COLO668 (cell line): Measurements from ENCODE around the gene NOTCH4.
A peak's percentile ranks its signal among the peaks of the same experiment; 100 is the strongest.

Experiments
- DNase-seq: peaks from one replicate; lab custom pipeline; 2025; ENCODE audit not compliant: unreplicated experiment; lab: John Stamatoyannopoulos, UW

The NOTCH4 gene

DNA sequence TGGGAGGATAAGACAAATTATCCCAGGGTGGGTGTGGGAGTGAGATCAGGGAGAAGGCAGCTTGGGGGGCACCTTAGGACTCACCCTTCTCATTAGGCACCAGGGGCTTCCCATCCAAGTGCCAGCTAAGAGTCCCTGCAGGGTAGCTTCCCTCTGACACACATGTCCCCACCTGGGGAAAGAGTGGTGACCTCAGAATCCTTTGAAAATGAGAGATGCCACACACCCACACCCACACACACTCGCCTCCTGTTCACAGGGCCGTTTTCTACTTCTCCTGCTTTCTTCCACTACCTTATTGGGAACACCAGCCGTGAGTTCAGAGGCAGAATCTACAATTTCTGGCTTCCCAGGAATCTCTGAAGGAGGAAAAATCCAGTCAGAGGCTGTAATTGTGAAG is 40.8 kb downstream of the NOTCH4 start:
- no peak for DNase-seq

DNA sequence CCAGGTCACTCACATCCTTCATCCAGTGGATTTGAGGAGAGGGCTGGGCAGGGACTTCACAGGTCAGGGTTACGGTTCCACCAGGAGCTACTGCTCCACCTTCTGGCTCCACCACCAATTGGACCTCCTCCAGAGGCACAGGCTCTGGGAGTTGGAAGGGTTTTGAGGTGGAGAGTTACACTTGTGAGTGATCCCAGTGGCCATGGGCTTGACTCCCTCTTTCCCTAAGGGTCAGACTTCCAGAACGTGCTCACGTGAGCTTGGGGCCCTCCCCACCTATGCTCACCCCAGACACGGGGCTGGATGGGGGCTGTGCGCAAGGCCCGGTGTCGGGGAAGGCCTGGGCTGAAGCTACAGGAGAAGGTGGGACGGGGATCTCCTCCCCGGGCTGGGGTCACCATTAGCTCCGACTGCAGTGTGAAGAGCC is 41.3 kb downstream of the NOTCH4 start:
- DNase-seq, result no peak

DNA sequence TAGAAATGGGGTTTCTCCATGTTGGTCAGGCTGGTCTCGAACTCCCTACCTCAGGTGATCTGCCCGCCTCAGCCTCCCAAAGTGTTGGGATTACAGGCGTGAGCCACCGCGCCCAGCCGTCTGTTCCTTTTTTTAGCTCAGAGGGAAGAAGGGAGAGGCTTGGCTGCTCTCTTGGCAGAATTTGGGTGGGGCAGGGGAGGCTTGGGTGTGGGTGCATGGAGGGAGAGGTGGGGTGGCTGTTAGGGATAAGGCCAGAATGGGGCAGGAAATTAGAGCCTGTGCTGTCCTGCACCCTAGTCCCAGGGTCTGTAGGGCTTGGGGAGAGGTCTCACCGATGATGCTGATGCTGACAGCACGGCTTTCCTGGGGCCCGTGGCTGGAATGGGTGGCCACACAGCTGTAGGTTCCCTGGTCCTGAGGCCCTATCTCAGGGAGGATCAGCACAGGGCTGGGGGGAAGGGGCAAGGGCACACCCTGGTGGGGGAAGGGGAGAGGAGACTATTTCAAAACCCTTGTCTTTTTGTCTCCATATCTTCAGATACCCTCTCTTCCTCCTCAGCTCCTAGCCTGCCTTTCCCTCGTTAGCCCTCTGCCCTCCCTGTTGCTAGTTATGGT is 41.8 kb downstream of the NOTCH4 start:
- DNase-seq, result no peak

DNA sequence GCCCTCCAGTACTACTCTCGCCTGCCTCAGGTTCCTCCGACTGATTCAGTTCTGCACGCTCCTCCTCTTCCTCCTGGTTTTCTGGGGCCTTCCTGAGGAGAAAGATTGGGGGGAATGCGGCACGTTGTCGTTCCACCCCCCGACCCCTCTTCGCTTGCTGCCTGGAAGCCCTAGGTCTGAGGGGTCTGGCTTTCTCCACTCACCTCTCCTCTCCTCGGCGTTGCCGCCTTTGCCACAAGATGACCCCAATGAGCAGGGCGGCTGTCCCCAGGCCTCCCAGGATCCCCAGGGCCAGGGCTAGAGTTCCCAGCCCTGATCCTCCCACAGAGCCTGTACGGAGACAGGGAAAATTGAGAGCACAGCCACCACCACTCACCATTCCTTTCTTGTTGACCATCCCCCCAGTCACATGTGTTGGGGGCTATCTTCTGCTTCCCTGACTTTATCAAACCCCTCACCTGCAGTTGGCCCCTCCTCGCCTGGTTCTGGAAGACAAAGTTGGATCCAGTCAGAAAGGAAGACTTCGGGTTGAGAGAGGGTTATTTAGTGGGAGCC is 42.6 kb downstream of the NOTCH4 start:
- no peak for DNase-seq

DNA sequence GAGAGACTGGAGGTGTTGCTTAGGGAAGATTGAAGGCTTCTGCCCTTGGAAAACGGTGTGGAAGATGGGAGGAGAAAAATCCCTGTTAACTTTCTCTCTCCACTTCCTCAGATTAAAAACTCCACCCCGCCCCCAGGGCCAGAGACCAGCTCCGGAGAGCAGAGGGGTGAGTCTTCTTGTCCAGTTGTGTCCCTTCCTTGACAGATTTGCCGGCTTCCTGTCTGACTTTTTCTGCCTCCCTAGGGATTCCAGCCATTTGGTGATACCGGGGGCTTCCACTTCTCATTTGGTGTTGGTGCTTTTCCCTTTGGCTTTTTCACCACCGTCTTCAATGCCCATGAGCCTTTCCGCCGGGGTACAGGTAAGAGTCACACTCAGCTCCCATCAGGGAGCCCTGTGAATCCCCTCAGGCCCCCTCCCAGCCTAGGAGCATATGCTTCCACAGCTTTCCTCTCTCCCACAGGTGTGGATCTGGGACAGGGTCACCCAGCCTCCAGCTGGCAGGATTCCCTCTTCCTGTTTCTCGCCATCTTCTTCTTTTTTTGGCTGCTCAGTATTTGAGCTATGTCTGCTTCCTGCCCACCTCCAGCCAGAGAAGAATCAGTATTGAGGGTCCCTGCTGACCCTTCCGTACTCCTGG is 44.0 kb downstream of the NOTCH4 start:
- DNase-seq, result no peak

DNA sequence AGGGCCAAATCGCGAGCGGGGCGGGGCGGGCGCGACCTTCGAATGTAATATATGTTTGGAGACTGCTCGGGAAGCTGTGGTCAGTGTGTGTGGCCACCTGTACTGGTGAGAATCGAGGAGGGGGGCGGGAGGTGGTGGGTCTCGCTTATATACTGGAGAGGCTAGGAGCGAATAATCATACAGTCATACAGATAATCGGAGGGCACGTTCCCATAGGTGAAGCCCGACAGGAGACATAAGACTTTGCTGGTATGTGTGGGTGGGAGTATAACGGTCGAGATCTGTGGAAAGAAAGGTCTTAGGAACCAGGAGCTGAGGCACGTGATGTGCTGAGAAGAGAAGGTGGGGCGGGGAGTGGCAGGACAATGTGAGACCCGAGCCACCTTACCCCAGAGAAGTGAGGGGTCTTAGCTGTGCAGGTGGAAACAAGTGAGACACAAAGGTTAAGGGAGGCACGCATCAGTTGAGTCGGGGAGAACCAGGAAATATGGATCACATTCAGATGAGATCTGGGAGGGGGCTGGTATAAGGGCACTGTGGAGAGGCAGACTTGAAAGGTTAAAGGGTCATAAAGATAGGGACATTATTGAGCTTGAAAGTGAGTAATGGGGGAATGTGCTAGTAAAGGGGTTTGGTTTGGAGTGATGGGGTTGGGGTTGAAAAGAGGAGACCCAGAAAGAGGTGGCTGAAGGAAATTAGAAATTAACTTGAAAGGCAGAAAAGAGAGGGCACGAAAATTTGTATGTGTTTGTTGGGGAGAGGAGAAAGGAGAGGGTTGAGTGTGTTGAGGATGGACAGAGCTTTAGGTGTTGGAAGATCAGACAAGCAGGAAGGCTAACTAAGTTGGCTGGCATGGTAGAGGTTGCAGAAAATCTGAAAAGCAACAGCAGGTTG is 45.1 kb downstream of the NOTCH4 start:
- no peak for DNase-seq

DNA sequence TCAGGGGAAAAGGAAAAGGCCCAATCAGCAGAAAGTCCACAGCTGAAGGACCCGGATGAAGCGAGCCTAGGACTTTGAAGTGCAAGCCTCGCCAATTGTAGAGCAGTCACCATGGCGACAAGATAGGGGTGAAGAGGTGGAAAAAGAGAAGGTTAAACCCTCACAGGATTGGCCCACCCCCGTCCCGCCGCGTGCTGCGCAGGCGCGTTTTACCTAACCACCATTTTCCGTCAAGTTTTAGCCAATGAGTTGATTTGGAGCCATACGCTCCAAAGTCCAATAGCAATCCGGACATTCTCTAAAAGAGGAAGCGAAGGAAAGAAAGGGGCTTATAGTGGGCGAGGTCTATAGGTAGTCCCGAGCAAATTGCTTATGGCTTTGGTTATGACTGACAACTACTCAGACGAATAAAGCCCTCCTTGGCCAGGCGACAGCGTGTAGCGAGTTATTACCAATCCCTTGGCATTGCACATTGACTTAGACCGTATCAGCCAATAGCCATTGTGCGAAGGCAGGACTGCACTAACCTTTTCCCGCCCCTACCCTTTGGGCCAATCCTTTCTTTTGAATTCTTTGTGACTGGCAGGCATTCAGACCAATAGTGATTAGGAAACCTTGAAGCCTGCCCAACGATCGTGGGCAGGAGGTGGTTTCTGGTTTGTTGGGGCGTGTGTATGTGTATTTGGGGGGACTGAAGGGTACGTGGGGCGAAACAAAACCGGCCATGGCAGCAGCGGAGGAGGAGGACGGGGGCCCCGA is 45.9 kb downstream of the NOTCH4 start, which contains the start of gene RNF5:
TSS of gene RNF5 (plus strand) at position 618 of the 759 bp plus-strand sequence. CDS start at position 725, 107 bp downstream.
- peak; percentile 91 for DNase-seq

DNA sequence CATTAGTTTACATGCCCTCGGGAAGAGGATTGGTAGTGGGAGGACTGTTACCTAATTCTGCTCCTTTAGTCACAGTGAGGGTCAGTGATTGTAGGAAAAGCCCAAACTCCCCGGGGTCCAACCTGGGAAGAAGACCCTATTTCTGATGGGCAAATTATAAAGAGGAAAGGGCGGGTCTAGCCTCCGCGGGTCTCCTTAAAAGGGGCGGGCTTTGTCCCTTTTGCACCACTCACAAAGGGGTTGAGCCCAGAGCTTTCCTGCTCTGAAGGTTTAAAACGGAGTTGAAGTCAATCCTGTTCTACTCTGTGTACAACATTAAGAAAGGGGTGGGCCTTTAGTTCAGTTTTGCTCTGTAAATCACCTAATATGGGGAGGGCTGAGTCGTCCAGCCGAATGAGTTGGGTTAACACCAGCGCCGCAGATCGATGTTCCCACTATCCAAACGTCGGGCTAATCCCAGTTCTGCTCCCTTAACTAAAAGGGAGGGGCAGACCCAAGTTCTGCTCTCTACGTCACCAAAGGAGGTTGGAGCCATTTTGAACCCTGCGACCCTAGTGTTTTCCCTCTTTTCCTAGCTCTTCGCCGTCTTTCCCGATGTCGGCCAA is 46.6 kb downstream of the NOTCH4 start:
- peak; percentile 44 for DNase-seq

DNA sequence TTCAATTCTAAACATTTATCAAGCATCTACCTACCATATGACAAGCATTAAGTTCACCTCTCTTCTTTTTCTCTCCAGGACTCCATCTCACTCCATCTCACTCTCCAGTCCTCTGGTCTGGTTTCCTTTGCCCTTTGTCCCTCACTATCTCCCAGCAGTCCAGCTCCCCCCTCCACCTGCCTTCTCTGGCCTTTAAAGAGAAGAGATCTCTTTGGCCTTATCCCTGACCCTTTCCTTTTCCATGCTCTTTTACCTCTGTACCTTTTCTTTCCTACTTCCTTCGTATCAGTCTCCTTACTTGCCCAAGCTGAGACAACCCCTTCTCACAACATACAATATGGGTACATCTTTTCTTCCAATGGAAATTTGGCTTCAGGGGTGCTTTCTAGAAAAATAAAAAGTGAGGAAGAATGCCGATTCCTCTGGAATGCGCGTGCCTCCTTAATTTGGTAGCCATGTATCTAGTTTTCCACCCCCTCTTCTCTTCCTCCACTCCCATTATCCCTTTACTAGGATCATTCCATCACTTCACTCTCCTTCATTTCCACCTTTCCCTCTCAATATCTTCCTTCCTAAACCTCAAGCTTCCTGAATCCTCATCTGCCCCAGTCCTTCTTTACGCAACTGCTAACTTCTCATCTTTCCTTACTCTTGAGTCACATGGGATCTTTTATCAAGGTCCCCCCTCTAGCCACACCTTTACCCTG is 47.2 kb downstream of the NOTCH4 start:
- DNase-seq, result no peak

DNA sequence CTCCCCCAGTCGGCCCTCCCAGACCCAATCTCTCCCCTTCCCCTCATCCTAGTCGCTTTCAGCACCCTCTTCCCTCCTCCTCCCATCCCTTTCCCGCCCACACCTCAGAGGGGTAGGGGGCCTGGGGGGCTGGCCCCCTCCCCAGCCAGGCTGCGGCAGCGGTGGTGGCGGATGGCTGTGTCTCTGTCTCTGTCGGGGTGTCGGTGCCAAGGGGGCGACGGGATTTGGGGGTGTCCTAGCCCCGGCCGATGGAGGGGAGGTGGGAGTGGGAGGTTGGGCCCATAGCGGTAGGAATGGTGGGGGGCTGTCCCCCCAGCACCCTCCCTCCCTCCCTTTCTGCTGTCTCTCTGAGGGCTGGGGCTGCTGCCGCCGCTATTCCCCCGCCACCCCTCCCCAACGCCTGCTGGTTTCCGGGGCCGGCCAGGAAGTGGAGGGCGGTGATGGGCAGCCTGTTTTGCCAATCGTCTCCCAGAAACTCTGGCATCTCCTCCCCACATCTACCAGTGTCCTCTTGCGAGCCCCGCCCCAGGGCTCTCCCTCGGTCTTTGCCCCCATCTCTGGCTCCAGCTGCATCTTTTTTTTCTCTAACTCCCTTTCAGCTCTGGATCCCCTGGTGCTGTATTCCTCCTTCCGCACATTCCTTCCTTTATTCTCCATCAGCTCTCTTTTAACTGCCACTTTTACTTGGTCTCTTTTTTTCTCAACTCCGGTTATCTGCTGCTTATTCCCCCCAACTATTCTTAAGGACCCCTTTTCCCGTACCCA is 48.0 kb downstream of the NOTCH4 start, which contains the start of gene AGPAT1:
TSS of gene AGPAT1 (minus strand) at position 374 of the 765 bp plus-strand sequence. CDS start 4,588 bp downstream, outside the sequence.
- DNase-seq, result peak; percentile 93

DNA sequence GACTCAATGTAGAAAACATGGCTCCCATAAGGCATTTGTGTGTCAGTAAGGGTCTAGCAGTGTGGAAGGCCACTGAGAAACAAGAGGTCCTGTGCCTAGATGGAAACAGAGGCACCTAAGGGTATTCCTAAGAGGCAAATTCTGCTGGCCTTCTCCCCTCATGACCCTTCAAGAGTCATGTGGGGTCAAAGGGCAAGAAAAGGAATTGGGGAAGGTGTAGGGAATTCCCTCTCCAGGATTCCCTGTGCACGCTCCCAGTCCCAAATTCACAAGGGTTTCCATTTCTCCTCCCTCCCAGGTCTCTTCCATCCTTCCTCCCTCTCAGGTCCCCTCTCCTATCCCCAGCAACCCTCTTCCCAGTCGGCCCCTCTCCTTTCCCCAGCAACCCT is 48.6 kb downstream of the NOTCH4 start:
- DNase-seq, result no peak

DNA sequence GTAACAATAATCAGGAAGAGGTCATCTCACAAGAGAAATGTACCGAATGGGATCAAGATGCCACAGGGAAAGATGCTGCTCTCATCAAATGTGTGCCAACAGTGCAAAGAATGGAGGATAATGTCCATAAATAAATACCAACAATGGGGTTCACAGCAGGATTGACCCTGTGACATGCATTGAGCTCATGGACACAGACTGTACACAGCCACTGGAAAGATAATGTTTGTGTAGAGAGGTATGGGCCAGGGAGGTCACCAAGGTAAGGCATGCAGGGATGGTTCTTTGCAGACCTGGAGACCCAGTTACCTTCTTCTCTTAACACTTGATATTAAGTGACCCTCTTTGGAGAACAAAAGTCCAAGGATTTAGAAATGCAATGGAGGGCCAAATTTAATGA is 49.5 kb downstream of the NOTCH4 start:
- no peak for DNase-seq

DNA sequence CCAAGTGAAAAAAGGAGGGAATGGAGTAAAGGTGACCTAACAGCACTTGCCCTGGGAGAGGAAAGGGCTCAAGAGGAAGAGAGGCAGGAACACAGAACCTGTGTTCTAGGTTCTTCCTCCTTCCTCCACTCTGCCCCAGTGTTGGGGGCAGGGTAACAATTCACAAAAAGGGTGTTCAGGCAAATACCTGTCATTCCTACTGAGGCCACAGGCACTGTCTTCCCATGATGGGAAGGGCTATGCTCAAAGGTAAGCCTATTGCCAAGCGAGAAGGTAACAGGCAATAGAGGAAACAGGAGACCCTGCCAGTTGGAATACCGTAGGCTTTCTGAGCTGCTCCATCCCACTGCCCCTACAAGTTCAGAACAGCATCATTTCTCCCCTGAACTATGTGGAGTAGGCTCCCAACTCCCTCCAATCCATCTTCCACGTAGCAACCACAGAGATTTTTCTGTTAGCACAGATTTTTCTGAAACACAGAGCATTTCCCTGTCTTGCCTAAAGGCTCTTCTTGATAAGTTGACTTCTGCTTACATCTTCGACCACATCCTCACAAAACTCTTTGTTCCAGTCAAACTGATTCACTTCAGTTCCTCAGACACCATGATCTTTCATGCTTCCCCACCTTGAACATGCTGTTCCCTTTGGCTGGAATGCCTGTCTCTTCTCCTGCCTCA is 50.7 kb downstream of the NOTCH4 start:
- no peak for DNase-seq

DNA sequence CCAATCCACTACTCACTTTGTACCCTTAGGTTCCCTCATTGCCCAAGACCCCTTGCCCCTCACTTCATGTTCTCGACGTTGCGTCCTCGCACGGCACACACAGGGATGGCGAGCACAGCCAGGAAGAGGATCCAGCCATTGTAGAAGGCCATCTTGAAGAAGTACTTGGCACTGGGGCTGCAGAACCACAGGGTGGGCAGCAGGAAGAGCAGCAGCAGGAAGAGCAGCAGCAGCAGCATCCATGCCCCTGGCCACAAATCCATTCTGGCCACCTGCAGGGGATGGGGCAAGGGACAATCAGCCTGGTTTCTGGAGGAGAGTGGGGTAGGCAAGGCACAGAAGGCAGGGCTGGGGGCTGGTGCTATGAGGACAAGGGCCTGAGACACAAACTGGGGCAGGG is 52.6 kb downstream of the NOTCH4 start:
- no peak for DNase-seq

DNA sequence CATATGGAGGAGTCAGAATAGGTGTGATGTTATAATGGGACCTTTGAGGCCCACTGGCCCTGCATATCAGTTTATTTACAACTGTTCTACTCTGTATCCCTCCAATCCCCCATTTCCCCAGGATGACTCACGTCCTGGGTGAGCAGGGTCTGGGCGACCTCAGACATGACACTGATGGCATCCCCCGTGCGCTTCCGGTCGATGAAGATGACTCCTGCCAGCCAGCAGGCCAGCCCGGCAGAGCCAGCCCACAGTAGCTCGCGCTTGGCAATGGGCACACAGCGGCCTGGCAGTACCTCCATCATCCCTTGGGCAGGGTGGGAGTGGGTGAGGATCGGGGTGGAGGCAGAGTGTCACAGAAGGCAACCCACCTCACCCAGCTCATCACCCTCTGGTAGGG is 53.6 kb downstream of the NOTCH4 start:
- no peak for DNase-seq

DNA sequence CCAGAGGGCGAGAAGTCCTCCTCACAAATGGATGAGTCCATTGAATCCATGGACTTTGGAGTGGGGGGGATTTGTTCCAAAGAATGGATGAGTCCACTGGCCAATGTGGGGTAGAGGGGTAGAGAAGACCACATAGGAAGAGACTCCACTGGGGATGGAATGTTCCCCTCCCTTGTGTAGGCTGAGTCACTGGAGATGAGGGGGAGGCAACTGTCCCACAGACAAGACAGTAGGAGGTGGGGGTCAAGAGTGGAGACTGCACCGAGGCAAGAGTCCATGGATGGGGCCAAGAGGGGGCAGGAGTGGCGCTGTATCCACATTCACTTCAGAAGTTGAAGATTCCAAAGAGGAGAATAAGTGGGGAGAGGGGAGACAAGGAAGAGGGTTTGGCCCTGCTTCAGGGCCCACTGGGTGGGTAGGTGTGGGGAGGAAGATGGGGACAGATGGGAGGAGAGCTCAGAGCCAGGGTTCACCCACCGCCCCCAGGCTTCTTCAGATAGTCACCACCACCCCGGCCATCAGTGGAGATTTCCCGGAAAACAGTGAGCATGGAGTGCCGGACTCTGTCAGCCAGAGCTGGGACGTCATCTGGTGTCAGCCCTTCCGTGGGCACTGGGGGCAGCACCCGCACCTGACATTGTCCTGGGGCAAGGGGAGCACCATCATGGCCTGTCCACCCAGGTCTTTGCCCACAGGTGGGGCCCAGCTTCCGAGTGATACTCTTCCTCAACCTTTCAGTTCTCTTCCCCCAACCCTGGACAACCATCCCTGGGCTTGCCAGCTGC is 54.9 kb downstream of the NOTCH4 start:
- DNase-seq, result no peak

DNA sequence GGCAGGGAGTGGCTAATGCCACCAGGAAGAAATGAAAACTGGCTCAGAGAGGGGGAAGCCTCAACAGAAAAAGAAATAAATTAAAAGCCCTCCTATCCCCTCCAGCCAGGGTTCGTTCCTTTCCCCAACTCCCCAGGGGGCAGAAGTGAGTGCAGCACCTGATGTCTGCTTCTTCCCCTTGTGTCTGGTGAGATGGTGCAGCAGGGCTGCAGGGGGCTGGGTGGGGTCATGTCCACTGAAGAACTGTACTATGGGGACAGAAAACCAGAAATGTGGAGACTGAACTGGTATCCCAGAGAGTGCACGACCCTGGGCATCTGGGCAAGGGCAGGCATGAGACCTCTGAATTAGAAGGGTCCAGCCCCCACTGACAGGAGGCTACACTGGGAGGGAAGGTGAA is 55.5 kb downstream of the NOTCH4 start:
- DNase-seq, result no peak
